ENCODE results near the gene DCTPP1. TPM values are rescaled to one million over a fixed set of nuclear protein-coding genes. Genes with fewer than 3 reads are reported as not detected.

DCTPP1 gene
- total and polyA plus RNA-seq, 9 of the 15 experiments (the other 6 are each of a cell fraction or from before 2014, with no cell fraction given), result 45.0 to 132 (median 80.6) TPM

DNA sequence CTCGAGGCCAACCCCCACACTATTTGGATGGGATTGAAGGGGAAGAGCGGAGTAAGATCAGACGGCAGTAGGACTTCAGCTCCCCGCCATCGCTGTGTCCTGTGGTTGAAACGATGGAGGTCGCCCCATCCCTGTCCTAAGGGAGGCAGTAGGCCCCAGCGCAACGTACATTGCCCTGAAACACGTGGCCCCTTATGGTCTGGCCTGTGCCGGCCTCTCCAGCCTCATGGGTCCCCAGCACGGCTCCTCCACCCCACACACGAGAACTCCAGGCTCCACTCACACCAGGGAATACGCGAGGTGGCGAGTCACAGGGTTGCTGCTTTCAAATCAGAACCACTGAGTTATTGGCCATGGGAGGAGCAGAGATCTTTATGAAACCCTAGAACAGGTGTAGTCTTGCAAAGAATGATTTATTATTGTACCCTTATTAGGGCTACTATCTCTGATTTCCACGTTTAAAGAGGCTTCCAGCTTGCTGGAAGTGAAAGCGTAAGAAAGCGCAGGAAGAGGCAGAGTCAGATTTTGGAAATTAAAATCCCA lies 669 bp upstream of the DCTPP1 start (continued):
- TF ChIP-seq MXI1 (IDR thresholded peaks at IDR 0.05; ENCODE audit: low read depth, low read length) (no peak), RFX5 (IDR thresholded peaks at IDR 0.05; ENCODE audit: low read depth, low read length) (no peak), ZNF77 (CRISPR knock-in tag; IDR thresholded peaks at IDR 0.05) (no peak), JUND (IDR thresholded peaks at IDR 0.05; ENCODE audit: borderline replicate concordance, low read depth, low read length) (no peak), JUND (tag; IDR thresholded peaks at IDR 0.05; ENCODE audit: borderline replicate concordance, low read depth, low read length) (no peak), CBX8 (IDR thresholded peaks at IDR 0.05; ENCODE audit: borderline replicate concordance, extremely low read depth, low read depth, low read length, poor library complexity, severe bottlenecking) (no peak), KLF1 (tag; IDR thresholded peaks at IDR 0.05) (peak; percentile 61), KAT8 (IDR thresholded peaks at IDR 0.05; ENCODE audit: low read depth) (no peak), FUS (optimal IDR thresholded peaks at IDR 0.05; ENCODE audit: low read depth, low read length) (no peak), ZNF146 (CRISPR knock-in tag; IDR thresholded peaks at IDR 0.05; ENCODE audit: unreplicated experiment) (peak; percentile 10), PTBP1 (IDR thresholded peaks at IDR 0.05; ENCODE audit: low read depth, low read length) (0 out of 2 replicates have a peak, but pooled peaks have one; percentile 55), IRF2 (CRISPR knock-in tag; IDR thresholded peaks at IDR 0.05) (no peak), ZNF444 (CRISPR knock-in tag; IDR thresholded peaks at IDR 0.05) (no peak), TBL1XR1 (IDR thresholded peaks at IDR 0.05; ENCODE audit: low read length in 2 of 2) (no peak), POLR3G (IDR thresholded peaks at IDR 0.05; ENCODE audit: extremely low read depth, insufficient read length, insufficient replicate concordance) (no peak), ZBTB8A (IDR thresholded peaks at IDR 0.05; ENCODE audit: partially characterized antibody) (no peak), ZKSCAN1 (IDR thresholded peaks at IDR 0.05; ENCODE audit: low read depth, low read length) (no peak; the same call in 1 of the 2 replicates)
- TF ChIP-seq, protein P1, sequence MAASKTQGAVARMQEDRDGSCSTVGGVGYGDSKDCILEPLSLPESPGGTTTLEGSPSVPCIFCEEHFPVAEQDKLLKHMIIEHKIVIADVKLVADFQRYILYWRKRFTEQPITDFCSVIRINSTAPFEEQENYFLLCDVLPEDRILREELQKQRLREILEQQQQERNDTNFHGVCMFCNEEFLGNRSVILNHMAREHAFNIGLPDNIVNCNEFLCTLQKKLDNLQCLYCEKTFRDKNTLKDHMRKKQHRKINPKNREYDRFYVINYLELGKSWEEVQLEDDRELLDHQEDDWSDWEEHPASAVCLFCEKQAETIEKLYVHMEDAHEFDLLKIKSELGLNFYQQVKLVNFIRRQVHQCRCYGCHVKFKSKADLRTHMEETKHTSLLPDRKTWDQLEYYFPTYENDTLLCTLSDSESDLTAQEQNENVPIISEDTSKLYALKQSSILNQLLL (CRISPR knock-in tag; IDR thresholded peaks at IDR 0.05; ENCODE audit: borderline replicate concordance), result no peak
- TF ChIP-seq, protein P2, sequence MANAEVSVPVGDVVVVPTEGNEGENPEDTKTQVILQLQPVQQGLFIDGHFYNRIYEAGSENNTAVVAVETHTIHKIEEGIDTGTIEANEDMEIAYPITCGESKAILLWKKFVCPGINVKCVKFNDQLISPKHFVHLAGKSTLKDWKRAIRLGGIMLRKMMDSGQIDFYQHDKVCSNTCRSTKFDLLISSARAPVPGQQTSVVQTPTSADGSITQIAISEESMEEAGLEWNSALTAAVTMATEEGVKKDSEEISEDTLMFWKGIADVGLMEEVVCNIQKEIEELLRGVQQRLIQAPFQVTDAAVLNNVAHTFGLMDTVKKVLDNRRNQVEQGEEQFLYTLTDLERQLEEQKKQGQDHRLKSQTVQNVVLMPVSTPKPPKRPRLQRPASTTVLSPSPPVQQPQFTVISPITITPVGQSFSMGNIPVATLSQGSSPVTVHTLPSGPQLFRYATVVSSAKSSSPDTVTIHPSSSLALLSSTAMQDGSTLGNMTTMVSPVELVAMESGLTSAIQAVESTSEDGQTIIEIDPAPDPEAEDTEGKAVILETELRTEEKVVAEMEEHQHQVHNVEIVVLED (CRISPR knock-in tag; IDR thresholded peaks at IDR 0.05), result no peak
- TF ChIP-seq, protein P3, sequence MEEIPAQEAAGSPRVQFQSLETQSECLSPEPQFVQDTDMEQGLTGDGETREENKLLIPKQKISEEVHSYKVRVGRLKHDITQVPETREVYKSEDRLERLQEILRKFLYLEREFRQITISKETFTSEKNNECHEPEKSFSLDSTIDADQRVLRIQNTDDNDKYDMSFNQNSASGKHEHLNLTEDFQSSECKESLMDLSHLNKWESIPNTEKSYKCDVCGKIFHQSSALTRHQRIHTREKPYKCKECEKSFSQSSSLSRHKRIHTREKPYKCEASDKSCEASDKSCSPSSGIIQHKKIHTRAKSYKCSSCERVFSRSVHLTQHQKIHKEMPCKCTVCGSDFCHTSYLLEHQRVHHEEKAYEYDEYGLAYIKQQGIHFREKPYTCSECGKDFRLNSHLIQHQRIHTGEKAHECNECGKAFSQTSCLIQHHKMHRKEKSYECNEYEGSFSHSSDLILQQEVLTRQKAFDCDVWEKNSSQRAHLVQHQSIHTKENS (CRISPR knock-in tag; IDR thresholded peaks at IDR 0.05), result no peak
- TF ChIP-seq, protein P4, sequence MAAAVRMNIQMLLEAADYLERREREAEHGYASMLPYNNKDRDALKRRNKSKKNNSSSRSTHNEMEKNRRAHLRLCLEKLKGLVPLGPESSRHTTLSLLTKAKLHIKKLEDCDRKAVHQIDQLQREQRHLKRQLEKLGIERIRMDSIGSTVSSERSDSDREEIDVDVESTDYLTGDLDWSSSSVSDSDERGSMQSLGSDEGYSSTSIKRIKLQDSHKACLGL (CRISPR knock-in tag; IDR thresholded peaks at IDR 0.05; ENCODE audit: borderline replicate concordance, poor library complexity, severe bottlenecking), result no peak
- TF ChIP-seq, protein P5, sequence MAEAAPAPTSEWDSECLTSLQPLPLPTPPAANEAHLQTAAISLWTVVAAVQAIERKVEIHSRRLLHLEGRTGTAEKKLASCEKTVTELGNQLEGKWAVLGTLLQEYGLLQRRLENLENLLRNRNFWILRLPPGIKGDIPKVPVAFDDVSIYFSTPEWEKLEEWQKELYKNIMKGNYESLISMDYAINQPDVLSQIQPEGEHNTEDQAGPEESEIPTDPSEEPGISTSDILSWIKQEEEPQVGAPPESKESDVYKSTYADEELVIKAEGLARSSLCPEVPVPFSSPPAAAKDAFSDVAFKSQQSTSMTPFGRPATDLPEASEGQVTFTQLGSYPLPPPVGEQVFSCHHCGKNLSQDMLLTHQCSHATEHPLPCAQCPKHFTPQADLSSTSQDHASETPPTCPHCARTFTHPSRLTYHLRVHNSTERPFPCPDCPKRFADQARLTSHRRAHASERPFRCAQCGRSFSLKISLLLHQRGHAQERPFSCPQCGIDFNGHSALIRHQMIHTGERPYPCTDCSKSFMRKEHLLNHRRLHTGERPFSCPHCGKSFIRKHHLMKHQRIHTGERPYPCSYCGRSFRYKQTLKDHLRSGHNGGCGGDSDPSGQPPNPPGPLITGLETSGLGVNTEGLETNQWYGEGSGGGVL (CRISPR knock-in tag; IDR thresholded peaks at IDR 0.05), result no peak

Measured in K562 (cell line).